ENCODE results near the gene PAK5.

PAK5 gene

DNA sequence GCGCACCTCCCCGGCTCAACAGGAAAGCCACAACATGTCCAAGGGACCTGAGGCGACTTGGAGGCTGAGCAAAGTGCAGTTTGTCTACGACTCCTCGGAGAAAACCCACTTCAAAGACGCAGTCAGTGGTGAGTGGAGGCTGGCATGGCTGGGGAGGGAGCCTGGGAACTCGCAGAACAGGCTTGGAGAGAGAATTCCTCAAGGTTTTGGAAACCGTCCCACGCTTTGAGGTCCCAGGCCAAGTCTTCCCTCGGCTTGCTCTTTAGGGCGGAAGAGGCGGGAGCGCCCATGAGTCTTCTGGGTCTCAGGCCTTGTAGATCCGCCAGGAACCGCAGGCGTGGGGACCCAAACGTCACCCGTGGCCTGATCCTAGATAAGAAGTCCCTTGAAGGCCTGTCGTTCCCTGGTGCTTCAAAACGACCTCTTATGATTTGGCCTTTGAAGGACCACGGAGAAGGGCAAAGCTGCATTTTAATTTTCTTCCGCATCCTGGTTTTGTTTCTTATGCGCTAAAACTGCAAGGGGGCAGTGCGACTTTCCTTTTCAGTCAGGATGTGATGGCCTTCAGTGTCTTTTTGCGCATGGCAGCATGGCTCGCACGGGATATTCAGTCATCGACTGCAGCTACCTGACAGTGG is 322.5 kb downstream of the PAK5 start:
- peak; percentile 21 for DNase-seq

DNA sequence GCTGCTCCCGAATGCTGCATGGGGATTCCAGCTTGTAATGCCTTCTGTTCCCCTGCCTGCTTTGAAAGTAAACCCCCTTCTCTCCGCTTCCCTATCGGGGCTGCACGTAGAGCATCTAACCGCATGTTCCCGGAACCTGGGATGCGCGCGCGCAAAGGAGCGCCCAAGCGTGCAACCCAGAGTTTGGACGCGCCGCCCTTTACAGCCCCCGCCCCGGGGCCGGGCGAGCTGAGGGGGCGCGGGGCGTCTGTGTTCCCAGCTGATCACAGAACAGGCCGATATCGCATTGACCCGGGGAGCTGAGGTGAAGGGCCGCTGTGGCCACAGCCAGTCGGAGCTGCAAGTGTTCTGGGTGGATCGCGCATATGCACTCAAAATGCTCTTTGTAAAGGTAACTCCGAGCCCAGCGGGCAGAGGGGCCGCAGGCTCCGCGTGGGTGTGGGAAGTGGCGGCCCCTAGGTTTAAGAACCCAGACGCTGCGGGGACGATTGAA is 323.1 kb downstream of the PAK5 start:
- DNase-seq, result no peak

DNA sequence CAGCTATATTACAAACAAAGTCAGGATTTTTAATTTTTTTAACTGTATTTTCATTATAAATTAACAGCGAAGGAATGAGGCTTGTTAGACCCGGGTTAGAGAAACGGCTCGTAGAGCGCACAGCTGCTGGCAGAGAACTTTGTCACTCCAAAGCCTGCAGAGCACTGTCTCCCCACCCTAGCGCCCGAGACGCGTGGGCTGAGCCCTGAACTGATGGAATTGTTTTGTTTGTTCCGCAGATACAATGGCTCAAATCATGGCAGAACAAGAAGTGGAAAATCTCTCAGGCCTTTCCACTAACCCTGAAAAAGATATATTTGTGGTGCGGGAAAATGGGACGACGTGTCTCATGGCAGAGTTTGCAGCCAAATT is 323.7 kb downstream of the PAK5 start:
- DNase-seq, result no peak

DNA sequence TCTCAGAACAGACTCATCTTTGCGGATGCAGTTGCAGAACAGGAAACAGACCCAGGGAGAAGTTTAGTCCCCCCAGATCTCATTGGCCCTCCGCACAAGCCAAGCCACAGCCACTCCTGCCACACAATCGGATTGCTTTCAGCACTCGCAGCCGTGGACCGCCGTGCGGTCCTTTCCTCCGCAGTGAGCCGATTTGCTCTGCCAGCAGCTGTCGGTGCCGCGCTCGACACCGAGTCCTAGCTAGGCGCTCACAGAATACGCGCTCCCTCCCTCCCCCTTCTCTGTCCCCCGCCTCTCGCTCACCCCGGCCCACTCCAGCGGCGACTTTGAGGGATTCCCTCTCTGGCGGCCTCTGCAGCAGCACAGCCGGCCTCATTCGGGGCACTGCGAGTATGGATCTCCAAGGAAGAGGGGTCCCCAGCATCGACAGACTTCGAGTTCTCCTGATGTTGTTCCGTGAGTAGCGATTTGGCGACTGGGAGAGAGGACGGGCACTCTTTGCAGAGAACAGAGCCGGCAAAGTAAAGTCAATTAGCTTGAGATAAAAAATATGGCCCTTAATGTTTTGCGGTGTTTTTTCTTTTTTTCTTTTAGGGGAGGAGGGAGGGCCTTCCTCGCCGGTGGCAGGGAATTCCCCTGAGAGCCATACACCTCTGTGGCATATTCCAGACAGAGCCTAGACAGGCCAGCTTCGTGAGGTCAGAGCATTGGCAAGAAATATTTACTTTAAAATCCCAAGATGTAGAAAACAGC is 324.2 kb downstream of the PAK5 start, which contains the start of gene LAMP5:
TSS of gene LAMP5 (plus strand) at position 130 of the 753 bp plus-strand sequence. CDS start at position 393, 263 bp downstream.
- DNase-seq, result peak; percentile 24

DNA sequence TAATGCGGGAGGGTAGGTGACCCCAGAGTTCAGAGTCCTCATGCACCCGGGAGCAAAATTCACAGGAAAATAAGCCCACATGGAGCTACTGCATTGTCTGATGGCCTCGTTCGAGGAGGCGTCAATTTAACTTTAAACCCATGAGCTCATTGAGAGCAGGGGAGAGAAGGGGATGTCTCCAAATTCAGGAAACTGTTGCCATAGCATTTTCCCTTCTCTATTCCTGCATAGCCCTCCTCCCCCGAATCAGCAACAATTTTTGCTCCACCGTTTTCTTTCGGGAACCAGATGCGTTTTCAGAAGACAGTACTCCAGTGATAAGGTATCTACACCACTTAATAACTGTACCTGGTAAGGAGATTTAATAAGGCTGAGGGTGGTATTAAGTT is 324.8 kb downstream of the PAK5 start:
- DNase-seq, result no peak

DNA sequence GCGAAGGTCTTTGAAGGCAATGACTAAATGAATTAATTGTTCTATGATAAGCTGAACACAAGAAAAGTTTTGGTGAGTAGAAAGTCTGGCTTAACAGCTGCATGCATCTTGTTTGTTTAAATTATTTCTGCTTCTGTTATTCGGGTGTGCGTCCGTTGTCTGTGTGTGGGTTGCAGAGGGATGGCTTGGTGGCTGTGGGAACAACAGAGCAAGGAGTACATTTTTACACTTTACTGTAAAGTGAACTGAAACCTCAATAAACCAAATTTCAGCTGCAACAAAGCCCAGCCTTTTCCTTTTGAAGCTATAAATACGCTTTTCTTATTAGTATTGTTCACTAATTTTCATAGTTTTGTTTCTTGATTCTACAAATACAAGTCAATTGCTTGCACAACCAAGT is 328.0 kb downstream of the PAK5 start:
- DNase-seq, result no peak

DNA sequence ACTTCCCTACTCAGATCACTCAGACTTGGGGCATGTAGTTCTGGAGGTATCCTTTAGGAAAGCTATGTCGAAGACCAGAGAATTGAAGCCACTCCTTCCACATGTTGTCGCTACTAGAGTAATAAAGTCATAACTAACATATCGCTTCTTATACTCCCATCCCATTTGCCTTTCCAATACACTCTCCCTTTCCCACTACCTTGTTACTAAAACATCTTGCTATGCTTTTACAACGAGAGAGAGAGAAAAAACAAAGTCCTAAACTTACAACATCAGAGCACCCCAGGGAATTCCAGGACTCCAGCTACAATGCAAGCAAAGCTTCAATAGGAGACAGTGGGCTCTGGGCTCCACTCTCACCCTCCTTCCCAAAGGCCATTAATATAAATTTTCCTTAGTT is 329.6 kb downstream of the PAK5 start:
- DNase-seq, result no peak

DNA sequence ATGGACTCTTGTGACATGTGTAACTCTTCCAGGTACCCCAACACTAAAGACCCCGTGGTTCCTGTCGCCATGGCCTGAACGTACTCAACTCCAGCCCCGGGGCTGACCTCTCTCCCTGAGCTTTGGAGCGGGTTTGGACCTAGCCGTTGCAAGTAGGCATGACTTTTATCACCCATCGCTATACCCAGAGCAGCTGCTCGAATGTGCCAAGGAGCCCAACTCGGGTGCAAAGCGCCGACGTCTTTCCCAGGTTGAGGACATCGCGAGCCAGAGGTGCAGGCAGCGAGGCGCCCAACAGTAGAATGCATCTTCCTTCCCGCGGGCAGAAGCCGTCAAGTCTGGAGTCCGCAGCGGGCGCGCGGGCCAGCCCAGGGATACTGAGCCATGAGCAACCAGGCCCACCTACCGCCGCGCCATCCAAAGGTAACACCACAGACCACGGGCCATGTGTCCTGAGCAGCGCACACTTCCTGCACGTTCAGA is 330.1 kb downstream of the PAK5 start:
- no peak for DNase-seq

DNA sequence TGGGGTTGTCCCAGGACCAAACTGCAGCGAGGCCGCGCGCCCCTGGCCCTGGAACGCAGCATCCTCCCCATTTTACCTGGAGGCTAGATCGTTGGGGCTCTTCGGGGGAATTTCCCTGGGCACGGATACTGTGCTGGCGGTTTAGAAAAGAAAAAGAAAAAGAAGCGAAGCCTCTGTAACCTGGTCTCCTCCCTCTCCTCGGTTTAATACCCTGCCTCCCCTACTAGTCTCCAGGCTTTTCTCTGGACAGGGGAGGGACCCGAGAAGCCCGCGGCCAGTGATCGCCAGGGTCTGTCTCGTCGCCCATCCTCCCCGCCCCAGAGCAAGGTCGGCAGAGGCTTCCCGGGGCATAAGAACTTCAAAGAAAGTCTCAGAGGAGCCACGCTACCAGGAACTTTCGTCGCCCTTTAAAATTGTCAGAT is 330.6 kb downstream of the PAK5 start:
- no peak for DNase-seq

DNA sequence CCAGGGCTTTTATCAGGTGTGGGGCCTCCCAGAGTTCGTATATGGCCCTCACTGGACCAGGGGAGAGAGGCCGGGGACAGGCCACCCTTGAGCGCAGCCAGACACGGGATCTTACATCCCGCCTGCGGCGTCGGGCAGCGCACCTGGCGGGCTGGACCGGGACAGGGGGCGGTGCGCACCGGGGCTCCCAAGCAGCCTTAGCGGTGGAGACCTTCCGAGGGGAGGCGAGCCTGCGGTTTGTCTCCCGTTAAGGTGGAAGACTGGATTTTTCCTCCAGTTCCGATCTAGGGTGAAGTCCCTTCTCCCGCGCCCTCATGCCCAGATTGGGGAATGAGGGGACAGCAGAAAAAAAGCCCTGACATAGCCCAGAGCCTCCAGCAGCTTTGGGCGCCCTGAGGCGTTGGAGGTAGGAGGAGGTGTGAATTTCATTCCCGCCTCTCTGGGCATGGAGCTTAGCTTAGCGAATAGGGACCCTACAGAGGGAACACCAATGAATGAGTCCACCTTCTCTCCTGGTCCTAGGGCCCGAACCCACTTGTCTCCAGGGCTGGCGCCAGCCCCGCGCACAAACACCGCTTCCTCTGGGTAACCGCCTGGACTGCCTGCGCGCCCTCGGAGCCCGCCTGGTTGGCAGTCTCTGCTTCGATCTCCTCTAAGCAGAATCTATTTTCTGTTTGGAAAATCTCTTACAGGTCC is 331.2 kb downstream of the PAK5 start:
- no peak for DNase-seq

DNA sequence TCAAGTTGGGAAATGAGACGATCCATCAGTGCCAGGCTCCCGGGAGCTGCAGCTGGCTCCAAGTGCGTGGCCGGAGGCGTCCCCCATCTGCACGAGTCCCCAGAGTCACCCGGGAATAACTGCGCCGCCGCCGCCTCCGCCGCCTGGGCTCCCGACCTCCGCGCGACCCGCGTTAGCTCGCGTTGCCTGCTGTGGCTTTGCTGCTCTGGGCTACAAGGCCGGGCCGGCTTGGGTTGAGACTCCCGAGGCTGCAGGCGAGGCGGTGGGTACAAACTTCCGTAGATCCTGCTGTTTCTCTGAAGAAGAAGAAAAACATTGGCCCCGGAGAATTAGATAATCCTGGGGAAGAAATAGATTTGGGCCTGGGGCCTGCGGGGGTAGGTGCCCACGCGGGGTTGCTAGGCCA is 331.9 kb downstream of the PAK5 start:
- no peak for DNase-seq

DNA sequence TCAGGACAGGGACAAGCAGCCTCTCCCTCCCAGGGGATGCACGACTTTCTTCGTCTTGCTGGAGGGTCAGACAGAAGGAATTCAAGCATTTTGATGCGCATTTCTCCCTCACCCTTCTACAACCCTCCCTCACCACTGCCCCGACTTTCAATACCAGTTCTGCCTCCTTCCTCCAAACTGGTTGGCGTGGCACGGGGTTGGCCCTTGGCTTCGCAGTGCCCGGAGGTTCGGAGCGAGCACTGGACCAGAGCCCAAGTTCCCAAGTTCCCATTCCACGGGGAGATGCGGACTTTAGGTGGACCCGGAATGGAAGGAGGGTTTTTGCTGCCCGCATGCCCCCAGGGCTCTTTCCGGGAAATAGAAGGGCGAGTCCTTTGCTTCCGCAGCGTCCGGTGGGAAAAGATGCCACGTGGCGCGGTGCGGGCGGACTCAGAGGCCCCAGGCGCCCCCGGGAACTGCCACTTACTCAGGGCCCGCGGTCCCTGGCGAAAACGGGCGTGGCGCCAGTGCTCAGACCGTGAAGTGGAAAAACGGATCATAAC is 332.5 kb downstream of the PAK5 start:
- DNase-seq, result no peak

DNA sequence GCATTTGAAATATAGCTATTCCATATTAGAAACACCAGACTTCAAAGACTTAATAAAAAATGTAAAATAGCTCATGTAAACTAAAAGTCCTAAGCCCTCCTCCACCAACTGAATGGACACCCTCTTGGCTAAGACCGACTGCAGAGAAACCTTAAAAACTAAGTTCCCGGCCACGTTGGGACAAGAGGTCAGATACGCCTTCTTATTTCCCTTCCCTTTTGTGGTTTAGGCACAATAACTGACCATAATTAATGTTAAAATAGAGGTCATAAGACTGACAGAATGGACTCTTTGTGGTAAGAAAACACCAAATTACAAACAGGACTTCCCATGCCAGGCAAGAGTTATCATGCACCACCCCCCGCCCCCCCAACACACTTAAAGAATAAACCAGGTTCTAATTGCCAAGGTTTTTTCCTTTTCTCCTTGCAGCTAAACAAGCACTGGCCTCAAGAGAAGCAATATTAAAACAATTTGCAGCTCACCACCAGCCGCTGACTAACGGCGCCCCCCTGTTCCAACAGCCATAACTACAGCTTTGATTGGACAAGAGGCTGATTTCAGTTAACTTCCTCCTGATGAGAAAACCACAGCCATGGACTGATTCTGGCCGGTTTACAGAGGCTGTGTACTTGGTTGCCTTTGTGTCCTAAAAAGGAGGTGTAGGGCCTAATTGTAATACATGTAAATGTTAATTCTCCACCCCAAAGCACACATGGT is 335.2 kb downstream of the PAK5 start:
- DNase-seq, result peak; percentile 54

DNA sequence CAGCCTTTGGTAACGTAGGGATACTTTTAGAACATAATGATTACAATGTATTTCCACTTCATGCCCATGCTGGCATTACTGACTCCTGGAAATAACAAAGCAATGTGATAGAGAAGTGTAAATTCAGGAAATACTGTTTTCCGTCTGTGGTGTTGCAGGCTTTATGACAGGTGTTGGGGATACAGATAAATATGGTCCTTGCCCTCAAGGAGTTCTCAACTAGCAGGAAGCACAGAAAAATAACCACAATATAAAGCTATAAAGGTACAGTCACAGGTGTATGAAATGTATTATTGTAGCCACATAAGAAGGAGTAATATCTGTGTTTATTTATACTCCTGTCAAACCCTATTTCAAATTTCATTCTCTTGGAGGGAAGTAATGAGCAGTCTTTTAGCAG is 337.4 kb downstream of the PAK5 start:
- DNase-seq, result no peak

DNA sequence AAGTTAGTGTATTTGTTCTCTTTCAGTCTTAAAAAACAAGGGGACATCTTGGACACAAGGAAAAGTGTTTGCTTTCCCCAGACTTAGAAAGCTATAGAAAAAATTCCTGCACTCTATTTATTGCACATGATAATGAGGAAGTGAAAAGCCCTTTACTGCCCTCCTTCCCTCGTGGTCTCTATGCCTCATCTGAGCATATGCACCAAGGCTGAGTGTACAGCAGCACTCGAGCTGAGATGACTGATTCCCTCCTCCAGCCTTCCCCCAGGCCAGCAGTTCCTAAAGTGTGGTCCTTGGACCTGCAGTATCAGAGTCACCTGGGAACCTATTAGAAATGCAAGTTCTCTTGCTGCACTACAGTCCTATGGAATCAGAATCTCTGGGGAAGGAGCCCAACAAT is 338.8 kb downstream of the PAK5 start:
- DNase-seq, result no peak

DNA sequence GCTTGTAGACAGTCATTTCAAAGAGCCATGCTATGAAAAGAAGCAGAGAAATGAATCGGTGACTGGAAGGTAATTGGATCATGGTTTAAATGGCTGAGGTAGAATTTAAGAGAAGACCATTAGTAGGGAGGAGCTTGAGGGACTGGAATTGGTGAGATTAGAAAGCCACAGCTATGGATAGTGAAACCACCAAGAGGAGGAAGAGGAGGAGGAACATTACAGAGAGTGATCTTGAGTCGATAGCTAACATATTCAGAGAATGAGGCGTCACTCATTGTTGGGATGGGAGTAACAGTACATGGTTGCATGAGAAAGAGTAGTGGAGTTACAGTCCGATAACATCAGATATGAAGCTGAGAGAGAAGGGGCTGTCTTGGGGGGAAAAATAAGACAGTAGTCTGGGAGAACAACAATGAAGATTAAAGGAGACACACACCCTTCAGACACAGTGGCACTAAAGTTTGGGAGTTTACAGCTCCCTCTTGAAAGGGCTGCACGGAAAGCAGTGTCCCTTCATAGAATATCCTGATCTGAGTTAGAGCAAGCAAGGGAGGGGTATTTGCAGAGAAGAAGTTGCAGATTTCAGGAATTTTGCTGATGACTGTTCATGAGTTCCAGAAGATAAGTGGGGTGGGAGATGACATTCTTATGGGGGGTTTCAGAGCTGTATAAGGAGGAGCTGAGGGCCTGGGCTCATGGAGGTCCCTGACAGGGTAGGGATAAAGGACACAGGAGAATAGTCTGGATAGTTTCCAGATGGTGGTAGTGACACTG is 339.6 kb downstream of the PAK5 start:
- no peak for DNase-seq

DNA sequence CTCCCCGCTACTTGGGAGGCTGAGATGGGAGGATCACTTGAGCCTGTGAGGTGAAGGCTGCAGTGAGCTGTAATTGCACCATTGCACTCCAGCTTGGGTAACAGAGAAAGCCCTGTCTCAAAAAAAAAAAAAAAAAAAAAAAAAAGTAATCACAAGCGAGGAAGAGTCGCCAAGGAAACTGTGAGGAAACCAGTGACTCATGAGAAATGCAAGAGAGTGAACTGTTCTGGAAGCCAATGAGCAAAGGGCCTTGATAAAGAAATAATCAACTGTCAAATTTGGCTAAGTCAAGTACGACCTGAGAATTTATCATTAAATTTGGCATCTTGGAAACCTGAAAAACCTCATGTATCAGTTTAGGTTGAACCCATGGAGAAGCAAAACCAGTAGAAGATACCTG is 340.6 kb downstream of the PAK5 start:
- no peak for DNase-seq

DNA sequence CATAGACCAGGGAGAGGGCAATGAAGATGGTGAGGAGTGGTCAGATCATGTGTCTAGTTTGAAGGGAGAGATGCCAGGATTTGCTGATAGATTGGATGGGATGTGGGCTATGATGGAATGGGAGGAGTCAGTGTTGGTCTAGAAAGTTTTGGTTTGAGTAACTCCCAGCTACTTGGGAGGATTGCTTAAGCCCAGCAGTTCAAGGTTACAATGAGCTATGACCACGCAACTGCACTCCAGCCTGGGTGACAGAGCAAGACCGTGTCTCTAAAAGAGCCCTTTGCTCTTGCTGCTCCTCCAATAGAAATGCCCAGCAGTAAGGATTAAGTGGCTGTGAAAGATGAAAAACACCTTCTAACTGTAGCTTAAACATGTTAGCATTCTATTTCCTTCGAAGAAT is 342.7 kb downstream of the PAK5 start:
- no peak for DNase-seq

DNA sequence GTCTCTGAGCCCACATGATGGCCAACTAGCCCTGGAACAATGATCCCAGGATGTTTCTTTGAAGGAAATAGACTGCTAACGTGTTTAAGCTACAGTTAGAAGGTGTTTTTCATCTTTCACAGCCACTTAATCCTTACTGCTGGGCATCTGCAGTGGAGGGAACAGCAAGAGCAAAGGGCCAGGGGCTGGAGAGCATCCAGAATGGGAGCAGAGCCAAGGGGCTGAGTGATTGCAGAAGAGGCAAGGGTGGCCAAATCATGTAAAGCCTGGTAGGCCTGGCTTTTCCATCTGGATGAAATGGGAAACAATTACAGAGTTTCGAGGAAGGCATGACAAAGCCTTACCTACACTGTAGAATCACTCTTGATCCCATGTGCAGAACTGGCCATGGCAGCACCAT is 343.2 kb downstream of the PAK5 start:
- DNase-seq, result no peak

DNA sequence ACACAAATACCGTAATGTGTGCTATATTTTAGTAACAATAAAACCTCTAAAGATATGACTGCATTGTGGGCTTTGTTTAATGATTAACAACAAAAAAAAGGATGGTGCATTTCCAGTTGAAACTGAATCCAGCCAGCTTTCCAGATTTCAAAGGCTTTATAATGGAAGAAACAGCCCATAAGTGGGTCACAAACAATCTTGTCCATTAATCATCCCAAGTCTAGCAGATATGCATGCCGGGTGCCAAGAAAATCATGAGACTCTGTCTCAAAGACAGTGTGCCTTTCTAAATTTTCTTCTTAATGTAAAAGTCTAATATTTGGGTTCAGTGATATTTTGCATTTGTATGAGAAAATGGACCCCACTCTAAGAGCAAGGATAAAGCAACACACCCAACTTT is 345.1 kb downstream of the PAK5 start:
- no peak for DNase-seq

DNA sequence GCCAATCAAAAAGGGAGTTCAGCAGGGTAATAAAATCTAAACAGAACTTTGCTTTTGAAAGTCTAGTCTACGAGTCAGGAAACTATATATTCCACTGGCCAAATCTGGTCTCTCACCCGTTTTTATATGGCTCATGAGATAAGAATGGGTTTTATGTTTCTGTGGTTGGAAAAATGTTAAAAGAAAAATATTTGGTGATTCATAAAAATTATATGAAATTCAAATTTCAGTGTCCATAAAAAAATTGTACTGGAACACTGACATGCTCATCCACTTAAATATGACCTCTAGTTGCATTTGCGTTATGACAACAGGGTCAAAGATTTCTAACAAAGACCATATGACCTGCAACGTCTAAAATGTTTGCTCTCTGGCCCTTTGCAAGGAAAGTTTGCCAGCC is 346.8 kb downstream of the PAK5 start:
- DNase-seq, result peak; percentile 28

DNA sequence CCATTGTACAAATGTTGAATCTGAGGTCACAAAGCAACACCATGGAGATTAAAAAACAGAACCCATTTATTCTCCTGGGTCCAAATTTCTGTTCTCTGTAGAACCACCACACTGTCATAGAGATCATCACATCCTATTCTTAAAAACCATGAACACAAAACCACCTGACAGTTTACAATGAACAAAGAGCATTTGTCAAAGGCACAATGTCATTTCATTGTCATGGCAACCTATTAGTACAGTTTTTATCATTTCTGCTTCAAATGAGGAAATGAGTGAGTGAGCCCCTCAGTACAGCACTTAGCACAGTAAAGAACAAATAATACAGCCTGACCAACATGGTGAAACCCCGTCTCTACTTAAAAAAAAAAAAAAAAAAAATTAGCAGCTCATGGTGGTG is 347.6 kb downstream of the PAK5 start:
- no peak for DNase-seq
